ENCODE measurements around the gene MCTP2.

Gene MCTP2

DNA sequence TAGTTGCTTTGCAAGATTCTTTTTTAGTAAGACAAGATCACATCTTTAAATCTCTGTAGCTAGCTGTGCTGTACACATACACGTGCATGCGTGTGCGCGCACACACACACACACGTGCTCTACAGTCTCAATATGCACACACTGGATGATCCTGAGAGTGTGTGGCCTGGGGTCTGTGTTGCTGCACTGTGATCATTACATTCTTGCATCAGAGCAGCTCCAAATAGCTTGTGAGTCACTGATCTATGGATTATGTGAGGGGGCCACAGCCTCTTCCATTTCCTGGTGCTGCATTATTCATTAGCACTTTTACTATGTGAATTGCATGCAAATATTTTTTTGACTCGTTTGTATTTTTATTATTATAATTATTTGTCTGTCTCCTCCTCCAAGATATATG lies 34.6 kb downstream of the MCTP2 start:
- Mint-ChIP-seq H3K9me3 (no peaks in the 10 kb centered on the region), H3K27ac (no peak overlapping the region), H3K27me3 (ENCODE audit: low read depth) (no peaks in the 10 kb centered on the region), H3K4me1 (no peaks in the 10 kb centered on the region), H3K4me3 (no peak overlapping the region), H3K36me3 (ENCODE audit: low read depth) (no peaks in the 10 kb centered on the region)
- TF ChIP-seq, protein P1, sequence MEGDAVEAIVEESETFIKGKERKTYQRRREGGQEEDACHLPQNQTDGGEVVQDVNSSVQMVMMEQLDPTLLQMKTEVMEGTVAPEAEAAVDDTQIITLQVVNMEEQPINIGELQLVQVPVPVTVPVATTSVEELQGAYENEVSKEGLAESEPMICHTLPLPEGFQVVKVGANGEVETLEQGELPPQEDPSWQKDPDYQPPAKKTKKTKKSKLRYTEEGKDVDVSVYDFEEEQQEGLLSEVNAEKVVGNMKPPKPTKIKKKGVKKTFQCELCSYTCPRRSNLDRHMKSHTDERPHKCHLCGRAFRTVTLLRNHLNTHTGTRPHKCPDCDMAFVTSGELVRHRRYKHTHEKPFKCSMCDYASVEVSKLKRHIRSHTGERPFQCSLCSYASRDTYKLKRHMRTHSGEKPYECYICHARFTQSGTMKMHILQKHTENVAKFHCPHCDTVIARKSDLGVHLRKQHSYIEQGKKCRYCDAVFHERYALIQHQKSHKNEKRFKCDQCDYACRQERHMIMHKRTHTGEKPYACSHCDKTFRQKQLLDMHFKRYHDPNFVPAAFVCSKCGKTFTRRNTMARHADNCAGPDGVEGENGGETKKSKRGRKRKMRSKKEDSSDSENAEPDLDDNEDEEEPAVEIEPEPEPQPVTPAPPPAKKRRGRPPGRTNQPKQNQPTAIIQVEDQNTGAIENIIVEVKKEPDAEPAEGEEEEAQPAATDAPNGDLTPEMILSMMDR (IDR thresholded peaks at IDR 0.05; ENCODE audit: unreplicated experiment in 3 of 3), result no peak

DNA sequence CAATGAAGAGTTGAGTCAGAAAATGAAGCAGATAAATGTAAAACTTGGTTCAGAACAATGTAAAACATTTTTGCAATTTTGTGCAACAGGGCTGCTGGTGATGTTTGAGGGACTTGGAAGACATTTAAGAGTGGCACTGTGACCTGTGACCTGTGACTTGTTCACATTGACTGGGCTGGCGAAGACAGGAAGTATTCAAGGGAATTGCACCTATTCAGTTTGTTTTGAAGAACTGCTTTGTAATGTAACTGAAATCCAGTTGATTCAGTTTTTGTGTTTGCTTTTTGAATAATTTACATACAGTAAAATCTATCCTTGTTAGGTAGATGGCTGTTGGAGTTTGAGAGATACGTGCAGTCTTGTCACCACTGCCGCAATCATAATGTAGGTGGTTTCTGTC lies 35.4 kb downstream of the MCTP2 start:
- TF ChIP-seq, protein P1 (IDR thresholded peaks at IDR 0.05; ENCODE audit: unreplicated experiment in 3 of 3), result no peak
- H3K36me3 Mint-ChIP-seq (ENCODE audit: low read depth), result no peaks in the 10 kb centered on the region
- H3K27me3 Mint-ChIP-seq (ENCODE audit: low read depth), result no peaks in the 10 kb centered on the region
- no peaks in the 10 kb centered on the region for H3K9me3 Mint-ChIP-seq
- H3K27ac Mint-ChIP-seq, result no peak overlapping the region
- H3K4me3 Mint-ChIP-seq, result no peak overlapping the region
- H3K4me1 Mint-ChIP-seq, result no peaks in the 10 kb centered on the region

DNA sequence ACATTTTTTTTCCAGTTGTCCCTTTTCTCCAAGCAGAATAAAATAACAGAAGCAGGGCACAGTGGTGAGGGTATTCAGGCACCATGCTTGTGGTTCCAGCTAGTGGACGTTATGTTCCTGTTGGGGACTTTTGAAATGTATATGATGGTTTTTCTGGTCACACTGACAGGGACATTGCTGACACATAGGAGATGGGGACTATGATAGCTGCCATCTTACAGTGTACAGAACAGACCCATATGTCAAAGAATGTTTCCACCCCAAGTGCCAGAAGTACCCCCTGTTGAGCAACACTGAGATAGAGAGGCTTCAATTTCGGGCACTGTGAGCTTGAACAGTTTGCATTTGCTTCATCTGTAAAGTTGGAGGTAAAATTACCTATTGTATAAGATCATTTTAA lies 38.6 kb downstream of the MCTP2 start:
- TF ChIP-seq, protein P1 (IDR thresholded peaks at IDR 0.05; ENCODE audit: unreplicated experiment in 3 of 3), result no peak
- H3K9me3 Mint-ChIP-seq, result no peaks in the 10 kb centered on the region
- H3K36me3 Mint-ChIP-seq (ENCODE audit: low read depth), result no peaks in the 10 kb centered on the region
- no peaks in the 10 kb centered on the region for H3K4me1 Mint-ChIP-seq
- H3K27me3 Mint-ChIP-seq (ENCODE audit: low read depth), result no peaks in the 10 kb centered on the region
- H3K27ac Mint-ChIP-seq, result no peak overlapping the region
- H3K4me3 Mint-ChIP-seq, result no peak overlapping the region

DNA sequence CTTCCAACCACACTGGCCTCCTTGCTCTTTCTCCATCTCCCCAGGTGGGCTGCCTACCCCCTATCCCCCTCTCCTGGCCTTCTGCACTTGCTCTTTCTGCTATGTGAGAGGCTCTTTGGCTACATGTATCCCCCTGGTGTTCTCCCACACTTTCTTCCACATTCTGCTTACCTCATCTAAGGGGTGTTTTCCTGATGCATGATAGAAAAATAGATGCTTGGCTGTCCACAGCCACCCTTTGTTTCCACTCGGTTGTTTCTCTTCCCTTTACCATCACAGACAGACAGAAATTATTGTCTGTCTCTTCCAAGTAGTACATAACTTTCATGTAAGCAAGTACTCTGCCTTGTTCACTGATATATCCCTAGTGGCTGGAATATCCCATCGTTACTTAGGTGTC lies 39.2 kb downstream of the MCTP2 start:
- H3K4me1 Mint-ChIP-seq, result no peaks in the 10 kb centered on the region
- H3K27ac Mint-ChIP-seq, result no peak overlapping the region
- no peaks in the 10 kb centered on the region for H3K27me3 Mint-ChIP-seq (ENCODE audit: low read depth)
- no peak overlapping the region for H3K4me3 Mint-ChIP-seq
- H3K36me3 Mint-ChIP-seq (ENCODE audit: low read depth), result no peaks in the 10 kb centered on the region
- TF ChIP-seq, protein P1 (IDR thresholded peaks at IDR 0.05; ENCODE audit: unreplicated experiment in 3 of 3), result no peak
- no peaks in the 10 kb centered on the region for H3K9me3 Mint-ChIP-seq

DNA sequence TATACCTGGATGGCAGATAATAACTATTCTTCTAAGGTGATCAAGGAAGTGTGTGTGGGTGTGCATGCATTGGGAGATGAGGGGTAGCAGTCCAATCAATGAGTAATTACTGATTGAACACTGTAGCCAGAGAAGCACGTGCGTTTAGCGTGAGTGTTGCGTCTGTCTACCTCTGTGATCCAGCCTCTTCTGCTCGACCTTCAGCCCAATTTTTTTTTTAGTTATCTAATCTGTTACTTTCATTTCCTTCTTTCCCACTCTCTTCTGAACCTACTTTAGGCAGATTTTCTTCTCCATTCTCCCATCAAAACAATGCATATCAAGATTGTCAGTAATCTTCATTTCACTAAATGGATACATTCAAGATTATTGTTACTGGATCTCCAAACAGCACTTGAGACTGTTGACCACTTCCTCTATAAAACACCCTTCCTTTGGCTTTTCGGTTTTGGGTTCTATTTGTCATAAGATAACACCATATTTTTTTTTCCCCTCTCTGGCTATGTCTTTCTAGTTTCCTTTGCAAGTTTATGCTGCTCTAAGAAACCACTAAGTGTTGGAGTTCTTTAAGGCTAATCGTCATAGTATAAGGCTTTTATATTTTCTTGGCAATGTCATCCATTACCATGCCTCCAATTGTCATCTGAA lies 41.0 kb downstream of the MCTP2 start:
- Mint-ChIP-seq H3K27ac (no peak overlapping the region), H3K4me3 (no peak overlapping the region), H3K9me3 (no peaks in the 10 kb centered on the region), H3K27me3 (ENCODE audit: low read depth) (no peaks in the 10 kb centered on the region), H3K36me3 (ENCODE audit: low read depth) (no peaks in the 10 kb centered on the region), H3K4me1 (no peaks in the 10 kb centered on the region)
- TF ChIP-seq, protein P1 (IDR thresholded peaks at IDR 0.05; ENCODE audit: unreplicated experiment in 3 of 3), result no peak

DNA sequence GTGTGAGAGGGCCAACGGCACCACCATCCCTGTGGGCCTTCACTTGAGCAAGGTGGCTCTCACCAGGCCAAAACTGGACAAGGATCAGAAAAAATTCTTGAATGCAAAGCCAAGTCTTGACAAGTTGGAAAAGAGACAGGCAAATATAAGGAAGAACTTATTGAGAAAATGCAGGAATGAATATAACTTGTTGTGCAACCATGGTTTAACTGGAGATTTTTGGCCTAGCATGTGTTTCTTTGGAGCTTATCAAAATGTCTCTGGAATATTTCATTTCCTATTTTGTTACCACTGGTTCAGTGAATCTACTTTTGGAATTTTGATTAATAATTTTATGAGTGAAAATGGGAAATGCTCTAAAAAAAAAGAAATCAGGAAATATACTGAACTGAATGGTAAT lies 42.5 kb downstream of the MCTP2 start:
- H3K4me3 Mint-ChIP-seq, result no peak overlapping the region

More for the DNA sequence above, 42.5 kb downstream of the MCTP2 start:
- Mint-ChIP-seq H3K9me3 (no peaks in the 10 kb centered on the region), H3K27ac (no peak overlapping the region), H3K36me3 (ENCODE audit: low read depth) (no peaks in the 10 kb centered on the region), H3K4me1 (no peaks in the 10 kb centered on the region), H3K27me3 (ENCODE audit: low read depth) (no peaks in the 10 kb centered on the region)
- TF ChIP-seq, protein P1 (IDR thresholded peaks at IDR 0.05; ENCODE audit: unreplicated experiment in 3 of 3), result no peak

Measured in nephron (organoid).